PC-9 (cell line): ENCODE results near the gene ICAM3. TPM values are rescaled to one million over a fixed set of nuclear protein-coding genes. Genes with fewer than 3 reads are reported as not detected.
"Not testable (repeated sequence)": the region's sequence is repeated elsewhere in the genome, so short reads cannot be mapped to it uniquely, and the experiment has no call there.

ENCODE experiments used
- BruUV-seq: library from RNA; stranded (reverse); fragments of 400-500 nt; replicated peaks from 2 replicates; lab custom pipeline; 2021; lab: Mats Ljungman, UMichigan
- CTCF ChIA-PET: fragments of 300-600 bp; sonication (Branson Sonifier 250); formaldehyde crosslinking; loops from one replicate; lab custom pipeline; 2022; ENCODE audit warnings: antibody characterized with exemption; lab: Charles Lee
- POLR2A ChIA-PET: fragments of 300-600 bp; sonication (Branson Sonifier 250); formaldehyde crosslinking; loops from one replicate; lab custom pipeline; 2022; ENCODE audit warnings: antibody characterized with exemption; ENCODE audit not compliant: unreplicated experiment; lab: Charles Lee
- DNase-seq, 2 experiments: peaks; one replicate each; pipeline versions ENCODE4 v3.0.0 to v3.0.0-alpha.2; 2015 to 2022; ENCODE audit warnings: mixed read lengths in 1 of 2
- H2AFZ ChIP-seq: fragments of 200-600 bp; sonication (generic); 2 replicates; pipeline ENCODE4 v1.8.1; 2017; ENCODE audit warnings: antibody characterized with exemption
- H3F3A ChIP-seq: fragments of 200-600 bp; sonication (generic); 2 replicates; pipeline ENCODE4 v1.8.1; 2017; ENCODE audit warnings: antibody characterized with exemption, mild to moderate bottlenecking, low read depth; ENCODE audit not compliant: insufficient read depth
- H3K27ac ChIP-seq: fragments of 200-600 bp; sonication (generic); 2 replicates; pipeline ENCODE4 v1.6.1; 2016; ENCODE audit warnings: mixed run types
- H3K27me3 ChIP-seq: fragments of 200-600 bp; sonication (generic); 2 replicates; pipeline ENCODE4 v1.6.1; 2016; ENCODE audit warnings: low read depth, mixed run types; ENCODE audit not compliant: insufficient read depth
- H3K36me3 ChIP-seq: fragments of 200-600 bp; sonication (generic); 2 replicates; pipeline ENCODE4 v1.6.1; 2016; ENCODE audit warnings: low read depth, mixed run types
- H3K4me1 ChIP-seq: fragments of 200-600 bp; sonication (generic); replicated peaks from 2 replicates; pipeline ENCODE4 v1.6.1; 2016; ENCODE audit warnings: mixed run types; ENCODE audit not compliant: insufficient read depth
- H3K4me2 ChIP-seq: fragments of 200-600 bp; sonication (generic); 2 replicates; pipeline ENCODE4 v1.6.1; 2017; ENCODE audit warnings: mixed run types
- H3K4me3 ChIP-seq: fragments of 200-600 bp; sonication (generic); 2 replicates; pipeline ENCODE4 v1.6.1; 2016; ENCODE audit warnings: mixed run types
- H3K79me2 ChIP-seq: fragments of 200-600 bp; sonication (generic); 2 replicates; pipeline ENCODE4 v1.6.1; 2017; ENCODE audit warnings: low read depth, mixed run types
- H3K9me2 ChIP-seq: fragments of 200-600 bp; sonication (generic); 2 replicates; pipeline ENCODE4 v1.8.1; 2017; ENCODE audit warnings: mild to moderate bottlenecking; ENCODE audit not compliant: insufficient read depth
- H3K9me3 ChIP-seq: fragments of 200-600 bp; sonication (generic); 2 replicates; pipeline ENCODE4 v1.8.1; 2016; ENCODE audit warnings: low read depth; ENCODE audit not compliant: insufficient read depth
- H4K20me1 ChIP-seq: fragments of 200-600 bp; sonication (generic); 2 replicates; pipeline ENCODE4 v1.8.1; 2017; ENCODE audit not compliant: insufficient read depth
- CTCF ChIP-seq: fragments of 200-600 bp; sonication (generic); conservative IDR thresholded peaks from 2 replicates; pipeline ENCODE4 v1.6.1; 2017; ENCODE audit warnings: mixed run types, antibody characterized with exemption, mild to moderate bottlenecking, moderate library complexity
- EZH2 ChIP-seq: fragments of 200-600 bp; sonication (generic); IDR thresholded peaks from 2 replicates; pipeline ENCODE4 v1.8.0; 2017; ENCODE audit warnings: antibody characterized with exemption, low read depth
- intact Hi-C: fragments of 100-400 bp; cut with micrococcal nuclease; formaldehyde crosslinking; loops from one replicate; pipeline ENCODE4 v1.10.0; 2022; ENCODE audit not compliant: unreplicated experiment
- total RNA-seq: library from RNA; stranded (reverse); gene quantifications from 2 replicates; pipeline ENCODE4 v1.2.3, GENCODE V29; 2021

ICAM3 gene
- total RNA-seq, 1 experiment from 2014 or later = 22.7 TPM

- DNase-seq = peak; percentile 97
- TF ChIP-seq EZH2 (no peak), CTCF (no peak)
- Histone ChIP-seq H4K20me1 (no peaks in the 10 kb centered on the region), H3K4me3 (peak within 1 kb of the TSS; percentile 82), H3K27me3 (no peaks in the 10 kb centered on the region), H3K4me2 (peak within 1 kb of the TSS; percentile 87), H3K79me2 (peaks cover 8% of the 10 kb centered on the region), H3K4me1 (peaks cover 6% of the 10 kb centered on the region), H3K9me3 (no peaks in the 10 kb centered on the region), H2AFZ (peak within 1 kb of the TSS; percentile 98), H3K9me2 (no peaks in the 10 kb centered on the region), H3F3A (peaks cover 8% of the 10 kb centered on the region; the same call in 1 of the 2 replicates), H3K27ac (no peak within 1 kb of the TSS), H3K36me3 (peaks cover 6% of the 10 kb centered on the region; the same call in 1 of the 2 replicates)
- ChIA-PET CTCF (interaction anchor here (0.5 to 1.2 kb wide), 8 partner anchors 89 to 272 kb away, joined by 3 to 4 read pairs (median 3); partner anchors contain the start of gene ICAM1), POLR2A (interaction anchor here (0.7 to 0.8 kb wide), 4 partner anchors 64 to 284 kb away, joined by 5 to 12 read pairs (median 6); partner anchors contain the start of gene ICAM1)
- BruUV-seq = no TSS peak
- intact Hi-C loops = loop anchor here (5.0 kb wide), 1 partner anchor 48 kb away; the partner anchor contains the start of gene RAVER1
Observed at GRCh38 chr19:10380313-10381102, 41.1 kb upstream of the ICAM3 start, which contains the start of gene TYK2. TYK2 (minus strand) TSS chr19:10380572; CDS start chr19:10378406, 2,166 bp downstream.

DNA sequence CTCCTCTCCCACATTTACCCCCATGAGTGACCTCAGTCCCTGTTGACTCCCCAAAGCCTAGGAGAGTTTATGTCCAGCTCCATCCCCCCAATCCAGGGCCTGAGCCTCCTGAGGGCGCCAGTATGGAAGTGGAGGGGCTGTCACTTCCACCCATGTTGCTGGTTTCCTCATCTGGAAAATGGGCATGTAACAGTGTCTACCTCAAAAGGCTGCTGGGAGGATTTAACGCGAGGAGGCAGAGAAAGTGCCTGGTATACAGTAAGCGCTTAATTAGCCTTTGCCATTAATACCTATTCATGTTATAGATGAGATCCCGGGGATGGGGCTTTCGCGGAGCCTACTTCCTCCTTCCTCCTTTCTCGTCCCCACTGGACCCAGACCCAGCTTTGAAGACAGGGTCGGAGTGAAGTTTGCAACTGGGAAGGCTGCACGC, 40.5 kb upstream of the ICAM3 start:
- H3K79me2 ChIP-seq = peaks cover 8% of the 10 kb centered on the region
- H3K9me3 ChIP-seq = no peaks in the 10 kb centered on the region
- TF ChIP-seq CTCF = no peak
- TF ChIP-seq EZH2 = no peak
- H3K4me3 ChIP-seq = peak overlapping the region; percentile 82
- peaks cover 8% of the 10 kb centered on the region; the same call in 1 of the 2 replicates for H3F3A ChIP-seq
- POLR2A ChIA-PET = interaction anchor here (0.7 to 0.8 kb wide), 4 partner anchors 64 to 284 kb away, joined by 5 to 12 read pairs (median 6); partner anchors contain the start of gene ICAM1
- H4K20me1 ChIP-seq = no peaks in the 10 kb centered on the region
- CTCF ChIA-PET = interaction anchor here (0.6 to 1.2 kb wide), 4 partner anchors 88 to 271 kb away, joined by 3 to 4 read pairs (median 4); partner anchors contain the start of gene ICAM1
- intact Hi-C loops = loop anchor here (5.0 kb wide), 1 partner anchor 48 kb away; the partner anchor contains the start of gene RAVER1
- H3K4me2 ChIP-seq = peak overlapping the region; percentile 87
- no peaks in the 10 kb centered on the region for H3K27me3 ChIP-seq
- no peaks in the 10 kb centered on the region for H3K9me2 ChIP-seq
- H2AFZ ChIP-seq = peak overlapping the region; percentile 98
- H3K36me3 ChIP-seq = peaks cover 6% of the 10 kb centered on the region; the same call in 1 of the 2 replicates
- H3K27ac ChIP-seq = no peak overlapping the region
- DNase-seq = no peak
- peaks cover 6% of the 10 kb centered on the region for H3K4me1 ChIP-seq
- TSS peak; percentile 76 for BruUV-seq

DNA sequence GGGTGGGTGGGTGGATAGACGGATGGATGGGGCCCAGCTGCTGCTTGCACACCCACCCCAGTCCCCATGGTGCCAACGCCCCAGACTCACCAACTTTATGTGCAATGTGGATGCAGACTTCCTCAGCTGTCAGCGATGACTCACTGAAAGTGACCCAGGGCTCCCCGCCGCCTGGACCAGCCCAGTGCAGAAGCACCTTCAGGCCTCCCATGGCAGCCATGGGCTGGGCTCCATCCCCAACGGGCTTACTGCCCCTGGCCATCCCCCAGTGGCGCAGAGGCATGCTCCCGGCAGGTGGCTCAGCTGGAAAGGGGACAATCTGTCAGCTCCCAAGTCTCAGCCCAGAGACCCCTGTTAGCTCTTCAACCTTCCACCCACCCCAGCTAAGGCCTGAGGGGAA, 38.7 kb upstream of the ICAM3 start:
- POLR2A ChIA-PET = no interaction called here
- Histone ChIP-seq H4K20me1 (no peaks in the 10 kb centered on the region), H3K79me2 (peaks cover 8% of the 10 kb centered on the region), H3K4me1 (peaks cover 6% of the 10 kb centered on the region), H3K27me3 (no peaks in the 10 kb centered on the region), H2AFZ (no peak overlapping the region), H3K27ac (no peak overlapping the region), H3F3A (peaks cover 8% of the 10 kb centered on the region; the same call in 1 of the 2 replicates), H3K4me3 (no peak overlapping the region), H3K4me2 (no peak overlapping the region), H3K9me2 (no peaks in the 10 kb centered on the region), H3K36me3 (peaks cover 6% of the 10 kb centered on the region; the same call in 1 of the 2 replicates), H3K9me3 (no peaks in the 10 kb centered on the region)
- no TSS peak for BruUV-seq
- intact Hi-C loops = no loop called here
- DNase-seq = no peak
- TF ChIP-seq EZH2 = no peak
- TF ChIP-seq CTCF = no peak
- CTCF ChIA-PET = no interaction called here

GRCh38 chr19:10377140-10377640, 37.8 kb upstream of the ICAM3 start:
- H3K4me3 ChIP-seq, H4K20me1 ChIP-seq, intact Hi-C loops, H3K9me3 ChIP-seq, H3K9me2 ChIP-seq, H3K27ac ChIP-seq, H2AFZ ChIP-seq, H3K79me2 ChIP-seq, BruUV-seq, CTCF ChIA-PET, DNase-seq, H3K4me1 ChIP-seq, H3K27me3 ChIP-seq, H3K4me2 ChIP-seq, H3K36me3 ChIP-seq, POLR2A ChIA-PET: not testable (repeated sequence)
- peaks cover 11% of the 10 kb centered on the region; the same call in 1 of the 2 replicates for H3F3A ChIP-seq
